Endothelial cell of umbilical vein (primary cell): Measurements from ENCODE around the gene RAB12. TPM values are rescaled to one million over a fixed set of nuclear protein-coding genes. Genes with fewer than 3 reads are reported as not detected.

Experiments
- BruUV-seq: library from RNA; stranded (reverse); fragments of 400-500 nt; replicated peaks from 2 replicates; lab custom pipeline; 2021; lab: Mats Ljungman, UMichigan
- CTCF ChIA-PET: fragments of 300-600, 350-600 bp; sonication (Branson Sonifier 250); formaldehyde crosslinking; loops from one replicate; lab custom pipeline; 2021; ENCODE audit warnings: antibody characterized with exemption, inconsistent platforms; lab: Charles Lee
- POLR2A ChIA-PET: fragments of 300-600, 350-600 bp; sonication (Branson Sonifier 250); formaldehyde crosslinking; loops from one replicate; lab custom pipeline; 2021; ENCODE audit warnings: antibody characterized with exemption, inconsistent platforms; lab: Charles Lee
- DNase-seq: peaks from one replicate; pipeline ENCODE4 v3.0.0-alpha.2; 2011; ENCODE audit warnings: low read depth, low spot score
- FAIRE-seq: peaks from 2 replicates; lab custom pipeline; 2011; peaks lifted over from hg19 to GRCh38; lab: Jason Lieb, UNC
- H2AFZ ChIP-seq: 2 replicates; pipeline ENCODE4 v1.6.0; 2012; ENCODE audit warnings: low read depth, low read length, control low read depth, inconsistent platforms
- H3K27ac ChIP-seq: 2 replicates; pipeline ENCODE4 v1.5.1; 2011; ENCODE audit warnings: low read depth, mild to moderate bottlenecking, control low read depth, low read length, moderate library complexity; ENCODE audit not compliant: insufficient read depth
- H3K27me3 ChIP-seq, 2 experiments: 2 replicates each; pipeline versions ENCODE4 v1.6.0 to v1.6.1; 2011; ENCODE audit warnings: low read length in 2 of 2, mixed read lengths in 1 of 2; ENCODE audit not compliant: control insufficient read depth in 2 of 2, insufficient read depth in 2 of 2
- H3K36me3 ChIP-seq, 2 experiments: 2 replicates in 1 of 2; 3 replicates in 1 of 2; pipeline ENCODE4 v1.5.1; 2011; ENCODE audit warnings: low read length in 2 of 2, mild to moderate bottlenecking in 1 of 2, moderate library complexity in 1 of 2; ENCODE audit not compliant: control insufficient read depth in 2 of 2, insufficient read depth in 2 of 2; ENCODE audit errors: extremely low read depth in 1 of 2
- H3K4me1 ChIP-seq: 3 replicates; pipeline ENCODE4 v1.5.1; 2011; ENCODE audit warnings: mild to moderate bottlenecking, low read length; ENCODE audit not compliant: control insufficient read depth, insufficient read depth; ENCODE audit errors: extremely low read depth
- H3K4me2 ChIP-seq: 2 replicates; pipeline ENCODE4 v1.6.1; 2011; ENCODE audit warnings: low read length, control low read depth, mixed read lengths; ENCODE audit not compliant: insufficient read depth
- H3K4me3 ChIP-seq, 3 experiments: fragments of 200-600 bp in 1 of 3; sonication (generic), shearing (Covaris generic) in 1 of 3; replicated peaks in 1 of 3; 2 replicates each; pipeline ENCODE4 v1.5.1; 2011 to 2016; ENCODE audit warnings: control low read depth in 3 of 3, low read length in 3 of 3, mild to moderate bottlenecking in 2 of 3, inconsistent platforms in 1 of 3, low read depth in 1 of 3, moderate library complexity in 1 of 3; ENCODE audit not compliant: insufficient read depth in 1 of 3
- H3K79me2 ChIP-seq: 2 replicates; pipeline ENCODE4 v1.6.0; 2012; ENCODE audit warnings: low read length, inconsistent platforms; ENCODE audit not compliant: control insufficient read depth, insufficient read depth
- H3K9ac ChIP-seq: replicated peaks from 2 replicates; pipeline ENCODE3; 2011; ENCODE audit warnings: low read length, control low read depth; ENCODE audit not compliant: insufficient read depth; ENCODE audit errors: extremely low read depth
- H3K9me1 ChIP-seq: replicated peaks from 3 replicates; pipeline ENCODE4 v1.6.0; 2011; ENCODE audit warnings: mild to moderate bottlenecking, low read length; ENCODE audit not compliant: control insufficient read depth, insufficient read depth; ENCODE audit errors: extremely low read depth
- H3K9me3 ChIP-seq: replicated peaks from 2 replicates; pipeline ENCODE4 v1.5.1; 2012; ENCODE audit warnings: low read length, inconsistent platforms; ENCODE audit not compliant: control insufficient read depth, insufficient read depth
- H4K20me1 ChIP-seq: replicated peaks from 2 replicates; pipeline ENCODE3; 2011; ENCODE audit warnings: mild to moderate bottlenecking, low read length; ENCODE audit not compliant: control insufficient read depth, insufficient read depth; ENCODE audit errors: extremely low read depth
- EZH2 ChIP-seq: IDR thresholded peaks from 2 replicates; pipeline ENCODE4 v1.6.1; 2012; ENCODE audit warnings: borderline replicate concordance, low read depth, mild to moderate bottlenecking, moderate library complexity, low read length, inconsistent platforms; ENCODE audit not compliant: severe bottlenecking
- FOS ChIP-seq: IDR thresholded peaks from 2 replicates; pipeline ENCODE4 v1.6.1; 2011; ENCODE audit warnings: mild to moderate bottlenecking, low read length, moderate library complexity, borderline replicate concordance; ENCODE audit not compliant: insufficient read depth
- GATA2 ChIP-seq: IDR thresholded peaks from 2 replicates; pipeline ENCODE4 v1.7.0; 2011; ENCODE audit warnings: low read depth, mild to moderate bottlenecking, moderate library complexity, mixed read lengths, low read length; ENCODE audit not compliant: insufficient read length, insufficient read depth
- JUN ChIP-seq: IDR thresholded peaks from 2 replicates; pipeline ENCODE4 v1.6.1; 2011; ENCODE audit warnings: borderline replicate concordance, low read depth; ENCODE audit not compliant: insufficient read length, insufficient read depth
- MYC ChIP-seq: IDR thresholded peaks from one replicate; pipeline ENCODE4 v1.6.1; 2011; ENCODE audit warnings: mild to moderate bottlenecking, low read depth, low read length
- POLR2A ChIP-seq: IDR thresholded peaks from 2 replicates; pipeline ENCODE4 v1.6.1; 2012; ENCODE audit warnings: low read depth, mild to moderate bottlenecking, control low read depth, low read length
- POLR2AphosphoS5 ChIP-seq: IDR thresholded peaks from 2 replicates; pipeline ENCODE4 v1.6.1; 2012; ENCODE audit warnings: low read depth, mild to moderate bottlenecking, control low read depth, low read length, moderate library complexity; ENCODE audit not compliant: insufficient read depth
- dilution Hi-C: fragments of 300-500 bp; cut with MboI; formaldehyde crosslinking; loops from one replicate; pipeline ENCODE4 v1.15.0; 2019; ENCODE audit warnings: low sequenced_read_pairs; ENCODE audit not compliant: extremely low pct_ligation_motif_present
- intact Hi-C: fragments of 100-400 bp; cut with micrococcal nuclease; formaldehyde crosslinking; loops from one replicate; pipeline ENCODE4 v1.10.0; 2022
- polyA plus RNA-seq, 4 experiments: library from polyadenylated mRNA; depleted of rRNA in 3 of 4; stranded (reverse) in 3 of 4; unstranded in 1 of 4; fragments of >200 nt; gene quantifications; 2 replicates each; pipeline versions ENCODE4 v1.2.1 to v1.2.3, GENCODE V29; 2011 to 2012; ENCODE audit warnings: missing spikeins in 1 of 4
- total RNA-seq: library from RNA; stranded (reverse); gene quantifications from 2 replicates; pipeline ENCODE4 v1.2.3, GENCODE V29; 2021
- TF ChIP-seq, protein P1 (sequence below): IDR thresholded peaks from 2 replicates; pipeline ENCODE4 v1.6.1; 2011; ENCODE audit not compliant: insufficient read depth, insufficient read length
- TF ChIP-seq, protein P2 (sequence below), 2 donors: IDR thresholded peaks; 1 replicate in 1 of 2; 2 replicates in 1 of 2; pipeline ENCODE4 v1.5.1; 2011; ENCODE audit warnings: low read length in 2 of 2, mild to moderate bottlenecking in 2 of 2, moderate library complexity in 2 of 2, control low read depth in 1 of 2, inconsistent platforms in 1 of 2, low read depth in 1 of 2; ENCODE audit not compliant: insufficient read depth in 1 of 2; ENCODE audit errors: extremely low read depth in 1 of 2

The RAB12 gene
- total and polyA plus RNA-seq, 2 donors (not counting 3 experiments of a cell fraction or from before 2014, with no cell fraction given): 11.5 to 42.0 TPM

DNA sequence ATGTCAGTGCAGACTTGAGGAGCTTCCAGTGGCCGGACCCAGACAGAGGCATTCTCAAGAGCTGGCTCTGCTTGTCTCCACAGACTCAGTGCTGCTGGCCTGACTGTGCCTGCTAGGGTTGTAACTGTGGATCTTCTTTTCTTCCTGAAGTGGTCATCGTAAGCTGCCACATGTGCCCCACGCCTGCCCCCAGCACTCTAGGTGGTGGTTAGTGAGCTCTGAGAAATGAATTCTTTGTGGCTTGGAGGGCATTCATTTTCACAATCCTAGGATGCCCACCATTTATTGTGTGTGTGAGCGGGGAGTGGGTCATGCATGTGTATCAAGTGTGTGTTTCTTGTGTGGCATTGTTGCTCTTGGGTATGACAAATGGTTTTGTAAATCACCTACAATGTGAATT is 23.1 kb downstream of the RAB12 start:
- Histone ChIP-seq H3K27me3 (no peaks in the 10 kb centered on the region), H3K27ac (no peak overlapping the region), H3K4me3 (no peak overlapping the region), H3K9me3 (no peaks in the 10 kb centered on the region), H3K9ac (no peak overlapping the region), H3K79me2 (peaks cover 40% of the 10 kb centered on the region), H3K9me1 (no peaks in the 10 kb centered on the region), H3K4me1 (peaks cover 17% of the 10 kb centered on the region), H3K4me2 (no peak overlapping the region), H2AFZ (no peak overlapping the region), H3K36me3 (peaks cover 10 to 13% of the 10 kb centered on the region in 2 experiments), H4K20me1 (no peaks in the 10 kb centered on the region)
- intact Hi-C loops (no loop called here), dilution Hi-C loops (loop anchor here (25.0 kb wide), 1 partner anchor 355 kb away; no protein-coding TSS in a partner anchor)
- ChIA-PET POLR2A (no interaction called here), CTCF (interaction anchor here (0.6 to 1.3 kb wide), 2 partner anchors 23 to 60 kb away, joined by 3 to 4 read pairs; partner anchors contain the start of gene RAB12)
- TF ChIP-seq MYC (no peak), GATA2 (no peak), JUN (no peak), FOS (no peak), POLR2A (no peak), EZH2 (no peak), POLR2AphosphoS5 (no peak)
- TF ChIP-seq, protein P1, sequence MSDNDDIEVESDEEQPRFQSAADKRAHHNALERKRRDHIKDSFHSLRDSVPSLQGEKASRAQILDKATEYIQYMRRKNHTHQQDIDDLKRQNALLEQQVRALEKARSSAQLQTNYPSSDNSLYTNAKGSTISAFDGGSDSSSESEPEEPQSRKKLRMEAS: no peak
- TF ChIP-seq, protein P2, sequence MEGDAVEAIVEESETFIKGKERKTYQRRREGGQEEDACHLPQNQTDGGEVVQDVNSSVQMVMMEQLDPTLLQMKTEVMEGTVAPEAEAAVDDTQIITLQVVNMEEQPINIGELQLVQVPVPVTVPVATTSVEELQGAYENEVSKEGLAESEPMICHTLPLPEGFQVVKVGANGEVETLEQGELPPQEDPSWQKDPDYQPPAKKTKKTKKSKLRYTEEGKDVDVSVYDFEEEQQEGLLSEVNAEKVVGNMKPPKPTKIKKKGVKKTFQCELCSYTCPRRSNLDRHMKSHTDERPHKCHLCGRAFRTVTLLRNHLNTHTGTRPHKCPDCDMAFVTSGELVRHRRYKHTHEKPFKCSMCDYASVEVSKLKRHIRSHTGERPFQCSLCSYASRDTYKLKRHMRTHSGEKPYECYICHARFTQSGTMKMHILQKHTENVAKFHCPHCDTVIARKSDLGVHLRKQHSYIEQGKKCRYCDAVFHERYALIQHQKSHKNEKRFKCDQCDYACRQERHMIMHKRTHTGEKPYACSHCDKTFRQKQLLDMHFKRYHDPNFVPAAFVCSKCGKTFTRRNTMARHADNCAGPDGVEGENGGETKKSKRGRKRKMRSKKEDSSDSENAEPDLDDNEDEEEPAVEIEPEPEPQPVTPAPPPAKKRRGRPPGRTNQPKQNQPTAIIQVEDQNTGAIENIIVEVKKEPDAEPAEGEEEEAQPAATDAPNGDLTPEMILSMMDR (IDR thresholded peaks at IDR 0.05; ENCODE audit: extremely low read depth in 1 of 2, insufficient read depth in 1 of 2, low read depth in 1 of 2, low read length in 2 of 2): no peak
- BruUV-seq: no TSS peak
- FAIRE-seq: no peak
- DNase-seq: no peak
